ENCODE measurements around the gene TSHZ2. TPM values are rescaled to one million over a fixed set of nuclear protein-coding genes. Genes with fewer than 3 reads are reported as not detected.

The TSHZ2 gene
- total and polyA plus RNA-seq, 5 donors from 2014 or later = 1.00 to 41.7 (median 2.1) TPM

DNA sequence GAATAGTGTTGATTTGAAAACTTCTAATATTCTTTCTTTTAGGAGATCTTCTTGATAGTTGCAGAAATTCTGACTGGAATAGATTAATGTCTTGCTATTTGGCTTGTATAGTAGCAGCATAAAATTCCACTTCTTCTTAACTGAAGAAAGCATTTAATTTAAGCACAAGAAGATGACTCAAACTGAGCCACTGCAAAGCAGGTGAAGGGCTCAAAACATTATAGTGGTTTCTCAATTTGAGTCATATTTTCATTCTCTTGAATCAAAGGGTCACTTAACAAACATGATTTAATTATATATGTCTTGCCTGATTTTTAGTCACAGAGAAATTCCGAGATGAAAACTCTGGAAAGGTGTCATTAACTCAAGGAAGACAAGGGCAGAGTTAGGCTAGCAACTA, 382.2 kb downstream of the TSHZ2 start:
- Mint-ChIP-seq H3K36me3 (peaks cover 5% of the 10 kb centered on the region), H3K27ac (no peak overlapping the region), H3K4me3 (no peak overlapping the region), H3K27me3 (no peaks in the 10 kb centered on the region), H3K9me3 (peaks cover 5 to 16% (median 10%) of the 10 kb centered on the region in 7 donors), H3K4me1 (no peaks in the 10 kb centered on the region)
- Histone ChIP-seq H3K27me3 (ENCODE audit: control insufficient read depth, insufficient read depth, low read length) (no peaks in the 10 kb centered on the region), H3K9me3 (ENCODE audit: control insufficient read depth in 2 of 2, low read length in 2 of 2) (peaks cover 8 to 14% of the 10 kb centered on the region in 2 experiments), H3K4me3 (ENCODE audit: low read depth, low read length) (no peak overlapping the region), H3K27ac (ENCODE audit: insufficient read depth, low read length, poor library complexity, severe bottlenecking) (no peak overlapping the region), H3K4me1 (ENCODE audit: control insufficient read depth, insufficient read depth, low read length, poor library complexity, severe bottlenecking) (no peaks in the 10 kb centered on the region), H3K36me3 (ENCODE audit: control insufficient read depth, insufficient read depth, low read length) (no peaks in the 10 kb centered on the region)
- ATAC-seq (ENCODE audit: low read depth in 2 of 2) (no peak), DNase-seq (no peak)

GRCh38 chr20:53355790-53356189, 383.6 kb downstream of the TSHZ2 start:
- no peak overlapping the region for H3K27ac Mint-ChIP-seq
- Histone ChIP-seq H3K4me3 (ENCODE audit: low read depth, low read length) (no peak overlapping the region), H3K27me3 (ENCODE audit: control insufficient read depth, insufficient read depth, low read length) (no peaks in the 10 kb centered on the region), H3K4me1 (ENCODE audit: control insufficient read depth, insufficient read depth, low read length, poor library complexity, severe bottlenecking) (no peaks in the 10 kb centered on the region), H3K9me3 (ENCODE audit: control insufficient read depth in 2 of 2, low read length in 2 of 2) (peaks cover 7 to 14% of the 10 kb centered on the region in 2 experiments), H3K36me3 (ENCODE audit: control insufficient read depth, insufficient read depth, low read length) (no peaks in the 10 kb centered on the region), H3K27ac (ENCODE audit: insufficient read depth, low read length, poor library complexity, severe bottlenecking) (no peak overlapping the region)
- H3K36me3 Mint-ChIP-seq = peaks cover 5% of the 10 kb centered on the region
- ATAC-seq (ENCODE audit: low read depth in 2 of 2) (no peak), DNase-seq (no peak)
- no peaks in the 10 kb centered on the region for H3K4me1 Mint-ChIP-seq
- no peaks in the 10 kb centered on the region for H3K27me3 Mint-ChIP-seq
- H3K9me3 Mint-ChIP-seq = peaks cover 5 to 16% (median 10%) of the 10 kb centered on the region in 7 donors
- H3K4me3 Mint-ChIP-seq = no peak overlapping the region

GRCh38 chr20:53359425-53359824, 387.3 kb downstream of the TSHZ2 start:
- H3K27ac Mint-ChIP-seq = no peak overlapping the region
- H3K27ac ChIP-seq (ENCODE audit: insufficient read depth, low read length, poor library complexity, severe bottlenecking) = no peak overlapping the region
- no peaks in the 10 kb centered on the region for H3K4me1 ChIP-seq (ENCODE audit: control insufficient read depth, insufficient read depth, low read length, poor library complexity, severe bottlenecking)
- no peak overlapping the region for H3K4me3 Mint-ChIP-seq
- ATAC-seq (ENCODE audit: low read depth in 2 of 2) (no peak), DNase-seq (no peak)
- no peaks in the 10 kb centered on the region for H3K27me3 Mint-ChIP-seq
- H3K9me3 ChIP-seq (ENCODE audit: control insufficient read depth in 2 of 2, low read length in 2 of 2) = peaks cover 7 to 14% of the 10 kb centered on the region in 2 experiments
- H3K27me3 ChIP-seq (ENCODE audit: control insufficient read depth, insufficient read depth, low read length) = no peaks in the 10 kb centered on the region
- no peaks in the 10 kb centered on the region for H3K36me3 ChIP-seq (ENCODE audit: control insufficient read depth, insufficient read depth, low read length)
- H3K4me1 Mint-ChIP-seq = no peaks in the 10 kb centered on the region
- peaks cover 1 to 16% (median 9%) of the 10 kb centered on the region in 7 donors for H3K9me3 Mint-ChIP-seq
- H3K4me3 ChIP-seq (ENCODE audit: low read depth, low read length) = no peak overlapping the region
- peaks cover 5% of the 10 kb centered on the region for H3K36me3 Mint-ChIP-seq

DNA sequence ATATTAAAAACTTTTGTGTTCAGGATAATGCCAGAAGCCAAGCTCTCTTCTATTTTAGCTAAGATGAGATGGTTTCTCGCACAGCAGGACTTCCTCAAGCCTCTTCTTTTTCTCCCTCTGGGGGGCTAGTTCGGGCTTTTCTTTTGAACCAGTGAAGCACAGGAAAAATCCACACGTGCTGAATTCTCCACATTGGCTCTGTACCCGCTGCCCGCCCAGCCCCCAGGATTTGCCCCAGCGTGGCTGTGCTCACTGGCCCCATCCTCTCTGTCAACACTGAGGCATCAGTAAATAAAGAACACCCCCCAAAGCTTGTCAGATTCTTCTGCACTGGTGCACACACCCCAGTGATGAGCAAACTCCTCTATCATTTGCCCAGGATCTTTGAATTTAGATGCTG, 388.7 kb downstream of the TSHZ2 start:
- Mint-ChIP-seq H3K36me3 (peaks cover under 1% of the 10 kb centered on the region), H3K27ac (no peak overlapping the region), H3K4me1 (no peaks in the 10 kb centered on the region), H3K27me3 (no peaks in the 10 kb centered on the region), H3K4me3 (no peak overlapping the region), H3K9me3 (peaks cover 0 to 7% (median 4%) of the 10 kb centered on the region in 7 donors)
- no peak overlapping the region for H3K27ac ChIP-seq (ENCODE audit: insufficient read depth, low read length, poor library complexity, severe bottlenecking)
- H3K4me3 ChIP-seq (ENCODE audit: low read depth, low read length) = no peak overlapping the region
- no peaks in the 10 kb centered on the region for H3K4me1 ChIP-seq (ENCODE audit: control insufficient read depth, insufficient read depth, low read length, poor library complexity, severe bottlenecking)
- ATAC-seq (ENCODE audit: low read depth in 2 of 2) = no peak
- H3K9me3 ChIP-seq (ENCODE audit: control insufficient read depth in 2 of 2, low read length in 2 of 2) = peaks cover 2 to 7% of the 10 kb centered on the region in 2 experiments
- no peaks in the 10 kb centered on the region for H3K36me3 ChIP-seq (ENCODE audit: control insufficient read depth, insufficient read depth, low read length)
- DNase-seq = no peak
- H3K27me3 ChIP-seq (ENCODE audit: control insufficient read depth, insufficient read depth, low read length) = no peaks in the 10 kb centered on the region

GRCh38 chr20:53362736-53363135, 390.6 kb downstream of the TSHZ2 start:
- Histone ChIP-seq H3K27ac (ENCODE audit: insufficient read depth, low read length, poor library complexity, severe bottlenecking) (no peak overlapping the region), H3K9me3 (ENCODE audit: control insufficient read depth in 2 of 2, low read length in 2 of 2) (no peaks in the 10 kb centered on the region), H3K27me3 (ENCODE audit: control insufficient read depth, insufficient read depth, low read length) (no peaks in the 10 kb centered on the region), H3K4me1 (ENCODE audit: control insufficient read depth, insufficient read depth, low read length, poor library complexity, severe bottlenecking) (no peaks in the 10 kb centered on the region), H3K36me3 (ENCODE audit: control insufficient read depth, insufficient read depth, low read length) (no peaks in the 10 kb centered on the region), H3K4me3 (ENCODE audit: low read depth, low read length) (no peak overlapping the region)
- H3K27ac Mint-ChIP-seq = no peak overlapping the region
- H3K9me3 Mint-ChIP-seq = peaks cover 0 to 1% (median 0%) of the 10 kb centered on the region in 7 donors
- no peaks in the 10 kb centered on the region for H3K4me1 Mint-ChIP-seq
- no peak overlapping the region for H3K4me3 Mint-ChIP-seq
- DNase-seq (no peak), ATAC-seq (ENCODE audit: low read depth in 2 of 2) (no peak)
- H3K36me3 Mint-ChIP-seq = no peaks in the 10 kb centered on the region
- no peaks in the 10 kb centered on the region for H3K27me3 Mint-ChIP-seq

- no peaks in the 10 kb centered on the region for H3K36me3 Mint-ChIP-seq
- no peak overlapping the region for H3K27ac Mint-ChIP-seq
- H3K4me1 Mint-ChIP-seq = no peaks in the 10 kb centered on the region
- no peaks in the 10 kb centered on the region for H3K9me3 ChIP-seq (ENCODE audit: control insufficient read depth in 2 of 2, low read length in 2 of 2)
- DNase-seq (no peak), ATAC-seq (ENCODE audit: low read depth in 2 of 2) (no peak)
- H3K4me1 ChIP-seq (ENCODE audit: control insufficient read depth, insufficient read depth, low read length, poor library complexity, severe bottlenecking) = no peaks in the 10 kb centered on the region
- H3K27me3 Mint-ChIP-seq = no peaks in the 10 kb centered on the region
- H3K4me3 Mint-ChIP-seq = no peak overlapping the region
- no peak overlapping the region for H3K27ac ChIP-seq (ENCODE audit: insufficient read depth, low read length, poor library complexity, severe bottlenecking)
- H3K4me3 ChIP-seq (ENCODE audit: low read depth, low read length) = no peak overlapping the region
- no peaks in the 10 kb centered on the region for H3K36me3 ChIP-seq (ENCODE audit: control insufficient read depth, insufficient read depth, low read length)
- H3K9me3 Mint-ChIP-seq = no peaks in the 10 kb centered on the region
- H3K27me3 ChIP-seq (ENCODE audit: control insufficient read depth, insufficient read depth, low read length) = no peaks in the 10 kb centered on the region
These were observed 392.5 kb downstream of the TSHZ2 start for GRCh38 chr20:53364646-53365045.

GRCh38 chr20:53365076-53365475, 392.9 kb downstream of the TSHZ2 start:
- Mint-ChIP-seq H3K4me3 (no peak overlapping the region), H3K36me3 (no peaks in the 10 kb centered on the region), H3K9me3 (no peaks in the 10 kb centered on the region), H3K27ac (no peak overlapping the region), H3K27me3 (no peaks in the 10 kb centered on the region), H3K4me1 (no peaks in the 10 kb centered on the region)
- Histone ChIP-seq H3K27ac (ENCODE audit: insufficient read depth, low read length, poor library complexity, severe bottlenecking) (no peak overlapping the region), H3K4me3 (ENCODE audit: low read depth, low read length) (no peak overlapping the region), H3K9me3 (ENCODE audit: control insufficient read depth in 2 of 2, low read length in 2 of 2) (no peaks in the 10 kb centered on the region), H3K27me3 (ENCODE audit: control insufficient read depth, insufficient read depth, low read length) (no peaks in the 10 kb centered on the region), H3K36me3 (ENCODE audit: control insufficient read depth, insufficient read depth, low read length) (no peaks in the 10 kb centered on the region), H3K4me1 (ENCODE audit: control insufficient read depth, insufficient read depth, low read length, poor library complexity, severe bottlenecking) (no peaks in the 10 kb centered on the region)
- DNase-seq (no peak), ATAC-seq (ENCODE audit: low read depth in 2 of 2) (no peak)

DNA sequence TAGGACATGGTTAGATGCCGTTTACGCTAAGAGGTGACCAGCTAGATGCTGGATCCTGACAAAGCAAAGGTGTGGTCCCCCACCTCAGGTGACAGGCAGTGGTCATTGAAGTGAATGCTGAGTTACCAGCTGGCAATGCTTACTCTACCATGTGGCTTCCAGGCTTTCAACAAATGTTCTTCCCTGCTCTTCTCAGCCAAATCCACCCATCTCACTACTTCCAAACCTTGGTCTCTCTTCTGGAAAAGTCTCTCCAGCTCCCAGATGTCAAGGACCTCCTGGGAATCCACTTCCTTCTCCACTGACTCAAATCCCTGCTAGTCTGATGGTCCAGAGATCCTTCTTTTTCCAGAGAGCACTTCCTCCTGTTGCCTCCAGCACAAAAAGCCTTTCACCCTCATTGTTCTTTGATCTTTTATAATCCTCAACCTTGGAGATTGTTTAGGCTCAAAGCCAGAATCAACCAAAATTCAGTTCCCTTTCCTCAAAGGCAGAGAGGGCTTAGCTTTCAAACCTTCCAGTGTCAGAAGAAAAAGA, 393.4 kb downstream of the TSHZ2 start:
- Mint-ChIP-seq H3K4me1 (no peaks in the 10 kb centered on the region), H3K36me3 (no peaks in the 10 kb centered on the region), H3K9me3 (no peaks in the 10 kb centered on the region), H3K27me3 (no peaks in the 10 kb centered on the region), H3K4me3 (no peak overlapping the region), H3K27ac (no peak overlapping the region)
- Histone ChIP-seq H3K9me3 (ENCODE audit: control insufficient read depth in 2 of 2, low read length in 2 of 2) (no peaks in the 10 kb centered on the region), H3K27ac (ENCODE audit: insufficient read depth, low read length, poor library complexity, severe bottlenecking) (no peak overlapping the region), H3K27me3 (ENCODE audit: control insufficient read depth, insufficient read depth, low read length) (no peaks in the 10 kb centered on the region), H3K4me3 (ENCODE audit: low read depth, low read length) (no peak overlapping the region), H3K4me1 (ENCODE audit: control insufficient read depth, insufficient read depth, low read length, poor library complexity, severe bottlenecking) (no peaks in the 10 kb centered on the region), H3K36me3 (ENCODE audit: control insufficient read depth, insufficient read depth, low read length) (no peaks in the 10 kb centered on the region)
- no peak for ATAC-seq (ENCODE audit: low read depth in 2 of 2)
- DNase-seq = no peak
